NT2/D1 (cell line): ENCODE results near the gene RAB43.
"Not testable (repeated sequence)": the region's sequence is repeated elsewhere in the genome, so short reads cannot be mapped to it uniquely, and the experiment has no call there.

ENCODE experiments used
- DNase-seq: peaks from one replicate; pipeline ENCODE4 v3.0.0-alpha.2; 2011; ENCODE audit warnings: low read depth, low spot score
- H3K27me3 ChIP-seq: 2 replicates; pipeline ENCODE4 v1.6.0; 2011; ENCODE audit warnings: mild to moderate bottlenecking; ENCODE audit not compliant: insufficient read length, insufficient read depth
- H3K36me3 ChIP-seq: 2 replicates; pipeline ENCODE4 v1.6.1; 2011; ENCODE audit warnings: mild to moderate bottlenecking, low read length, mixed read lengths; ENCODE audit not compliant: insufficient read depth, insufficient read length
- H3K4me1 ChIP-seq: 2 replicates; pipeline ENCODE4 v1.5.1; 2011; ENCODE audit not compliant: insufficient read depth, insufficient read length
- H3K4me3 ChIP-seq: 2 replicates; pipeline ENCODE4 v1.5.1; 2011; ENCODE audit warnings: low read depth; ENCODE audit not compliant: insufficient read length
- H3K9ac ChIP-seq: 2 replicates; pipeline ENCODE4 v1.6.0; 2011; ENCODE audit warnings: low read depth; ENCODE audit not compliant: insufficient read length
- H3K9me3 ChIP-seq: 2 replicates; pipeline ENCODE4 v1.5.1; 2011; ENCODE audit warnings: mild to moderate bottlenecking, low read length; ENCODE audit not compliant: insufficient read depth
- SUZ12 ChIP-seq: IDR thresholded peaks from 2 replicates; pipeline ENCODE4 v1.6.1; 2011; ENCODE audit not compliant: insufficient read length, insufficient read depth; ENCODE audit errors: extremely low read depth
- YY1 ChIP-seq: IDR thresholded peaks from 2 replicates; pipeline ENCODE4 v1.6.1; 2011; ENCODE audit not compliant: insufficient read length, insufficient read depth
- ZNF274 ChIP-seq: IDR thresholded peaks from 2 replicates; pipeline ENCODE4 v1.6.1; 2011; ENCODE audit warnings: mild to moderate bottlenecking, low read depth, low read length

Gene RAB43

DNA sequence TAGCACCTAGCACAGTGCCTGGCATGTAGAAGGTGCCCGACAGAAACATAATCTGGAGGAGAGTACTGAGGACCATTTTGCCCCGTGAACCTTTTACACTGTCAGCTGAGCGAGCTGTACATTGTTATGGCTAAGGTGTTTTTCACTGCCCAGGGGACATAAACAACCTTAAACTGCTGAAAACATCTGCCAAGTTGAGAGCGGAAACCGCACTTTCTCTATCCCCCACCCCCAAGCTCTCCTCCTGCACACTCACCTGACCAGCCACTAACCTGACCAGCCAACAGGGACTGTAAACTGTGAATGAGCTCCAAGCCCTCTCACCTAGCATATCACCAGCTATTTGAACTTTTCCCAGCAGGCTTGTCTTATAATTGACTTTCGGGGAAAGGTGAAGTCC, 17.6 kb downstream of the RAB43 start:
- H3K27me3 ChIP-seq: no peaks in the 10 kb centered on the region
- H3K9ac ChIP-seq: no peak overlapping the region
- DNase-seq: no peak
- H3K9me3 ChIP-seq: no peaks in the 10 kb centered on the region
- TF ChIP-seq SUZ12 (no peak), YY1 (no peak), ZNF274 (no peak)
- H3K4me3 ChIP-seq: no peak overlapping the region
- peaks cover 12% of the 10 kb centered on the region for H3K4me1 ChIP-seq
- peaks cover 24% of the 10 kb centered on the region for H3K36me3 ChIP-seq

DNA sequence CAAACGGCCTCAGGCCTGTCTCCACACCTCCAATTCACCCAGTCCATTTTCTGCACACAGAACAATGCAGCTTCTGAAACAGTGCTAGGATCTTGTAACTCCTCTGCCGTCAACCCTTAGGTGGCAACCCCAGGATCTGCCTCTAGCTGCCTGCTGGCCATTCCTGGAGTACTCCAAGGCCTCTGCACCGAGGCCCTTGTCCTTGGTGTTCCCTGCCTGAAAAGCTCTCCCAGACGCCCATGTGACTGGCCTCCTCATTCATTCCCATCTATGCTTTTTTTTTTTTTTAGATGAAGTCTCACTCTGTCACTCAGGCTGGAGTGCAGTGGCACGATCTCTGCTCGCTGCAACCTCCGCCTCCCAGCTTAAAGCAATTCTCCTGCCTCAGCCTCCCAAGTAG, 18.3 kb downstream of the RAB43 start:
- H3K36me3 ChIP-seq: peaks cover 19% of the 10 kb centered on the region
- no peak for TF ChIP-seq SUZ12
- TF ChIP-seq ZNF274: no peak
- TF ChIP-seq YY1: no peak
- H3K4me1 ChIP-seq: peaks cover 12% of the 10 kb centered on the region
- no peaks in the 10 kb centered on the region for H3K9me3 ChIP-seq
- H3K9ac ChIP-seq: no peak overlapping the region
- DNase-seq: no peak
- H3K4me3 ChIP-seq: no peak overlapping the region
- no peaks in the 10 kb centered on the region for H3K27me3 ChIP-seq

DNA sequence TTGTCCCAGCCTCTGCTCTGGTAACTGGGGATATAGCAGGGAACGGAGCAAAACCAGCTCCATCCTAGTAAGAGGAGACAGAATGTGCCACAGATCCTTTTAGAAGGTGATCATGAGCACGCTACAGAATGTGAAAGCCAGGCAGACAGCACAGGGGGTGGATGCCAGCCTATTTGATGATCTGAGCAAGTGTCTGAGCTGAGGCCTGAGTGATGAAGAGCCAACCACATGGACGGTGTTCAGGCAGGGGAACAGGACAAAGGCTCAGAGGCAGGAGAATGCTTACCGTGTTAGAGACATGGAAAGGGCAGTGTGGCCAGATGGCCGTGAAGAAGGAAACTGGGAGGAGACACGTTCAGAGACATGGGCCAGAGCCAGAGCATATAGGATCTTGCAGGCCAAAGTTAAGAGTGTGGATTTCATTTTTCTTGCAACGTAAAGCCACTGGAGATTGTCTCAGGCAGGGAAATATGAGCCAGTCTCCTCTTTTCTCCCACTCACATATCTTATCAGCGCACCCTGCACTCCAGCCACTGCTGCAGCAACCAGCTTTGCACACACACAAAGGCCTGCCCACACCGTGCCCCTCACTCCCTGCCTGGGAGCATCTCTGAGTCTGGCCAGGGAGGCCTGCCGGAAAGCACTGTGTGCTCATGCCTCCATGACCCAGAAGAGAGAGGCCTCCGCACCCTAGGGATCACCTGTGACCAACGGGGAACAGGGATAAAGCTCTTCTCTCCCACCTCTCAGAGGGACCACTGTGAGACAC, 20.1 kb downstream of the RAB43 start:
- Histone ChIP-seq H3K27me3 (no peaks in the 10 kb centered on the region), H3K36me3 (peaks cover 4% of the 10 kb centered on the region), H3K9me3 (no peaks in the 10 kb centered on the region), H3K9ac (no peak overlapping the region), H3K4me1 (peaks cover 2% of the 10 kb centered on the region), H3K4me3 (no peak overlapping the region)
- DNase-seq: no peak
- TF ChIP-seq YY1 (no peak), ZNF274 (no peak), SUZ12 (no peak)

DNA sequence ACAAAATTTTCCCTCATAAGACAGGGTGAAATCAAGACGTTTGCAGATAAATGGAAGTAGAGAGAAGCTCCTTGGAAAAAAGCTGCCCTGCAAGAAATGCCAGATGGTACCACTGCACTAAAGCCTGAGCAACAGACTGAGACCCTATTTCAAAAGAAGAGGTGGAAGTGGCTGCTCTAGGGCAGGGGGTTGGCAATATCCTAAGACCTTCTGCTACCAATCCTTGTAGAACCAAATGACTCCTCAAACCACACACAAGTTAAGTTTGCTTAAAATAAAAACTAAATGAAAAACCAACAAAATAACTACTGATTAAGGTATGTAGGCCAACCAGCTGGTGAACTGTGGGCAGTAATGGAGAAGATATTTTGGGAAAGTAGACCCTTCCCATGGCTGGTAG, 21.3 kb downstream of the RAB43 start:
- H3K27me3 ChIP-seq: no peaks in the 10 kb centered on the region
- H3K4me1 ChIP-seq: no peaks in the 10 kb centered on the region
- TF ChIP-seq YY1 (no peak), ZNF274 (no peak), SUZ12 (no peak)
- H3K4me3 ChIP-seq: no peak overlapping the region
- DNase-seq: no peak
- H3K9ac ChIP-seq: no peak overlapping the region
- H3K36me3 ChIP-seq: peaks cover 5% of the 10 kb centered on the region
- no peaks in the 10 kb centered on the region for H3K9me3 ChIP-seq

DNA sequence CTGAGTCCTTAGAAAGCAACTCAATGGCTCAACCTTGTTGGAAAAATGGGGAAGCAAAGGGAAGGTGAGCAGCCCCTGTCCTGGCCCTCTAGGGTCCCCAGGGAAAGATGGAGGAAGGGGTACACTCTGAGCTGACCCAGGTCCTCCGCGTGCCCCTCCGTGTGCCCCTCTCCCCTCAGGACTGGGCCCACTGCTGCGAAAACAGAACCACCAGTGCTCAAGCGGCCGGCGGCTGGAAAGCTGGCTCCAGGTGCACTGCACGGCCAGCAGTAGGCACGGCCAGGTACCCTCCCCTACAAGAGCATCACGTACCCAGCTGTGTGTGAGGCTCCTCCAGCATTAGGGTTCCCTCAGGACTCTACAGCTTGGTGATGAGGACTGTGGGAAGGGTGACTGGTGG, 26.3 kb downstream of the RAB43 start:
- no peak for TF ChIP-seq YY1
- TF ChIP-seq ZNF274: no peak
- TF ChIP-seq SUZ12: no peak
- peaks cover 28% of the 10 kb centered on the region for H3K36me3 ChIP-seq

DNA sequence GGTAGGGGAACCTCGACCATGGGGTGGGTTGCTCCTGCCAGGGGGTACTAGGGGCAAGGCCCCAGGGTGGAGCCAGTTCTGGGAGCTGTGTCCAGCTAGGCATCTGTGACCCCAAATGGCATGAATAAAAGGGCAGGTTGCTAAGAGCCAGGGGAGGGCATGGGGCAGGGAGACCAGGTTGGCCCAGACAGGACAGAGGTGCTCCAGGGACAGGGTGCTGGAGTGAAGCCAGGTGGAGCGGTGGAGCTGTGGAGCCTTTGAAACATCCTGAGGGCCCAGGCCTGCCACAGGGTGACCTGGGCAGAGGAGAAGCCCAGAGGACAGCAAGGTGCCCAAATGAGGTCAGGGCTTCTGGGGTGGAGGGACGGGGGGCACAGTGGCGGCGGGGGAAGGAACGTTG, 33.3 kb downstream of the RAB43 start:
- not testable (repeated sequence) for DNase-seq, H3K36me3 ChIP-seq, H3K4me1 ChIP-seq, H3K4me3 ChIP-seq, H3K9ac ChIP-seq, H3K27me3 ChIP-seq, H3K9me3 ChIP-seq

More for the DNA sequence above, 26.3 kb downstream of the RAB43 start:
- no peak for DNase-seq
- Histone ChIP-seq H3K27me3 (no peaks in the 10 kb centered on the region), H3K4me1 (no peaks in the 10 kb centered on the region), H3K4me3 (no peak overlapping the region), H3K9me3 (no peaks in the 10 kb centered on the region), H3K9ac (no peak overlapping the region)

DNA sequence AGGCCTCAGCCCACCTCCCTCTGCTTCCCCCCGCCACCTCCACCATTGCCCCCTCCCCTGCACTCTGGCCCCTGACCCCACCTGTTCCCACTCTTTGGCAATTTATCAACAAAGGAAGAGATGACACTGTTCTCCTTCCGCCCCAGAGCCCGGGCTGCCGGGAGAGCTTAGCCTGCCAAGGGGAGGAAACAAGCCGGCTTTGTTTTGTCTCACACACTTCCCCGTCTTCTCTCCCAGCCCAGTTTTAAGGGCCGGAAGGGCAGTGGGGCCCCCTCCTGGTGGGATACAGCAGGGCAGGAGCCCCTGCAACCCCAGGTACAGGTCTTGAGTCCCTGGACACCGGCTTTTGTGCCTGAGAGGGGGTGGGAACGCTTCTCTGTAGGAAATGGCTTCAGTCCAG, 33.7 kb downstream of the RAB43 start:
- DNase-seq: peak; percentile 30

More for the DNA sequence above, 33.7 kb downstream of the RAB43 start:
- H3K9ac ChIP-seq, H3K4me1 ChIP-seq, H3K9me3 ChIP-seq, H3K27me3 ChIP-seq, H3K4me3 ChIP-seq, H3K36me3 ChIP-seq: not testable (repeated sequence)
